OCI-LY7 (cell line): ENCODE data around the gene CNIH3. TPM values are rescaled to one million over a fixed set of nuclear protein-coding genes. Genes with fewer than 3 reads are reported as not detected.

Experiments
- BruUV-seq: library from RNA; stranded (reverse); fragments of 400-500 nt; replicated peaks from 2 replicates; lab custom pipeline; 2021; lab: Mats Ljungman, UMichigan
- CTCF ChIA-PET: fragments of 300-600 bp; sonication (Branson Sonifier 250); formaldehyde crosslinking; loops from one replicate; lab custom pipeline; 2022; ENCODE audit warnings: antibody characterized with exemption; ENCODE audit not compliant: unreplicated experiment; lab: Charles Lee
- POLR2A ChIA-PET: fragments of 300-600 bp; sonication (Branson Sonifier 250); formaldehyde crosslinking; loops from one replicate; lab custom pipeline; 2022; ENCODE audit warnings: antibody characterized with exemption; lab: Charles Lee
- DNase-seq: peaks from one replicate; pipeline ENCODE4 v3.0.0-alpha.2; 2015; ENCODE audit warnings: low spot score
- H2AFZ ChIP-seq: fragments of 200-600 bp; sonication (generic), shearing (Covaris generic); 2 replicates; pipeline ENCODE4 v1.6.1; 2014; ENCODE audit warnings: mild to moderate bottlenecking, antibody characterized with exemption, low read length, moderate library complexity
- H3K27ac ChIP-seq: fragments of 200-600 bp; sonication (generic); 2 replicates; pipeline ENCODE4 v1.5.1; 2014; ENCODE audit warnings: mixed run types, low read depth, mild to moderate bottlenecking, moderate library complexity, low read length, inconsistent platforms; ENCODE audit not compliant: poor library complexity, severe bottlenecking
- H3K36me3 ChIP-seq: fragments of 200-600 bp; sonication (generic); 2 replicates; pipeline ENCODE4 v1.6.1; 2014; ENCODE audit warnings: mild to moderate bottlenecking, antibody characterized with exemption, low read length, moderate library complexity, mixed read lengths; ENCODE audit not compliant: insufficient read depth
- H3K4me1 ChIP-seq: fragments of 200-600 bp; sonication (generic); 2 replicates; pipeline ENCODE4 v1.5.1; 2014; ENCODE audit warnings: mild to moderate bottlenecking, low read length; ENCODE audit not compliant: insufficient read depth, poor library complexity, severe bottlenecking
- H3K4me2 ChIP-seq: fragments of 200-600 bp; sonication (generic); 2 replicates; pipeline ENCODE4 v1.6.1; 2014; ENCODE audit warnings: mild to moderate bottlenecking, low read length
- H3K4me3 ChIP-seq: fragments of 200-600 bp; sonication (generic); 2 replicates; pipeline ENCODE4 v1.5.1; 2014; ENCODE audit warnings: mild to moderate bottlenecking, low read depth, low read length; ENCODE audit not compliant: poor library complexity, severe bottlenecking
- H3K79me2 ChIP-seq: fragments of 200-600 bp; sonication (generic); 2 replicates; pipeline ENCODE4 v1.6.1; 2016; ENCODE audit warnings: low read depth, mild to moderate bottlenecking, low read length, moderate library complexity, mixed read lengths; ENCODE audit not compliant: insufficient read depth
- H3K9me2 ChIP-seq: fragments of 200-600 bp; sonication (generic); 2 replicates; pipeline ENCODE4 v1.6.1; 2016; ENCODE audit warnings: mild to moderate bottlenecking, low read length, mixed read lengths; ENCODE audit not compliant: insufficient read depth
- H3K9me3 ChIP-seq: fragments of 200-600 bp; sonication (generic); 2 replicates; pipeline ENCODE4 v1.6.1; 2014; ENCODE audit warnings: mild to moderate bottlenecking, mixed run types, low read length, mixed read lengths
- H4K20me1 ChIP-seq: fragments of 200-600 bp; sonication (generic); 2 replicates; pipeline ENCODE4 v1.6.1; 2014; ENCODE audit warnings: mild to moderate bottlenecking, antibody characterized with exemption, low read length, moderate library complexity, mixed read lengths; ENCODE audit not compliant: insufficient read depth
- EZH2phosphoT487 ChIP-seq: fragments of 200-600 bp; sonication (generic); IDR thresholded peaks from 2 replicates; pipeline ENCODE4 v1.6.1; 2018; ENCODE audit warnings: low read depth, borderline replicate concordance, mild to moderate bottlenecking, mixed run types, antibody characterized with exemption, low read length, moderate library complexity, mixed read lengths
- intact Hi-C: fragments of 100-400 bp; cut with micrococcal nuclease; formaldehyde crosslinking; loops from one replicate; pipeline ENCODE4 v1.10.0; 2022; ENCODE audit not compliant: unreplicated experiment
- total RNA-seq, 2 experiments: library from RNA; depleted of rRNA in 1 of 2; stranded (reverse); fragments of >200 nt in 1 of 2; shearing (Covaris generic) in 1 of 2; gene quantifications; 2 replicates each; pipeline ENCODE4 v1.2.3, GENCODE V29; 2014 to 2022
- TF ChIP-seq, protein P1 (sequence below): fragments of 200-600 bp; sonication (generic); conservative IDR thresholded peaks from 2 replicates; pipeline ENCODE4 v1.5.1; 2014; ENCODE audit warnings: mild to moderate bottlenecking, antibody characterized with exemption, low read length, moderate library complexity, mixed read lengths

Gene CNIH3
- total RNA-seq, 2 experiments from 2014 or later: 1.9 to 2.4 TPM

DNA sequence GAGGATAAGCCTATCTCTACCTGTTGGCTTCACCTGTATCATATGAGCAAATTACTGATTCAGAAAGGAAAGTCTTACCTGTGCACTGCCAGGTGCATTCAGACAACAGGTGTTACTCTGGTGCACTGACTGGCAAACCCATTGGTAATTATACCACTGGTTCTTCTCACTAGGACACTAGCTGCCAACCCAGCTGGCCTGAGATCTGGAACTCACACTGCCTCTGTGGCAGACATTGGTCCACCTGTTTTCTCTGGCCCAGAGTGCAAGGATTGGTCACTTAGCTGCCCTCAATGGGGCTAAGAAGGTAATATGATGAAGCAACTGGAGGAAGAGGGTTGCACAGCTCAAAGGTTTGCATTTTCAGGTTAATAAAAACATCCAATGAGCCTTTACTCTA lies 173.2 kb downstream of the CNIH3 start:
- CTCF ChIA-PET: no interaction called here
- no peak overlapping the region for H3K4me2 ChIP-seq
- no peak overlapping the region for H2AFZ ChIP-seq
- no peaks in the 10 kb centered on the region for H4K20me1 ChIP-seq
- TF ChIP-seq, protein P1, sequence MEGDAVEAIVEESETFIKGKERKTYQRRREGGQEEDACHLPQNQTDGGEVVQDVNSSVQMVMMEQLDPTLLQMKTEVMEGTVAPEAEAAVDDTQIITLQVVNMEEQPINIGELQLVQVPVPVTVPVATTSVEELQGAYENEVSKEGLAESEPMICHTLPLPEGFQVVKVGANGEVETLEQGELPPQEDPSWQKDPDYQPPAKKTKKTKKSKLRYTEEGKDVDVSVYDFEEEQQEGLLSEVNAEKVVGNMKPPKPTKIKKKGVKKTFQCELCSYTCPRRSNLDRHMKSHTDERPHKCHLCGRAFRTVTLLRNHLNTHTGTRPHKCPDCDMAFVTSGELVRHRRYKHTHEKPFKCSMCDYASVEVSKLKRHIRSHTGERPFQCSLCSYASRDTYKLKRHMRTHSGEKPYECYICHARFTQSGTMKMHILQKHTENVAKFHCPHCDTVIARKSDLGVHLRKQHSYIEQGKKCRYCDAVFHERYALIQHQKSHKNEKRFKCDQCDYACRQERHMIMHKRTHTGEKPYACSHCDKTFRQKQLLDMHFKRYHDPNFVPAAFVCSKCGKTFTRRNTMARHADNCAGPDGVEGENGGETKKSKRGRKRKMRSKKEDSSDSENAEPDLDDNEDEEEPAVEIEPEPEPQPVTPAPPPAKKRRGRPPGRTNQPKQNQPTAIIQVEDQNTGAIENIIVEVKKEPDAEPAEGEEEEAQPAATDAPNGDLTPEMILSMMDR: no peak
- no peak for TF ChIP-seq EZH2phosphoT487
- H3K4me1 ChIP-seq: peaks cover 8% of the 10 kb centered on the region
- no peaks in the 10 kb centered on the region for H3K79me2 ChIP-seq
- no peak overlapping the region for H3K4me3 ChIP-seq
- BruUV-seq: no TSS peak
- H3K9me2 ChIP-seq: no peaks in the 10 kb centered on the region
- H3K27ac ChIP-seq: no peak overlapping the region
- peaks cover 12% of the 10 kb centered on the region; the same call in 1 of the 2 replicates for H3K9me3 ChIP-seq
- POLR2A ChIA-PET: no interaction called here
- H3K36me3 ChIP-seq: no peaks in the 10 kb centered on the region; the same call in 1 of the 2 replicates
- no peak for DNase-seq
- intact Hi-C loops: no loop called here

Other genes starting within 250 kb of the CNIH3 start
- gene WDR26, start 181.5 kb upstream of the CNIH3 start, total RNA-seq (2014; rRNA removed; shearing (Covaris generic)): 31.3 and 32.0 TPM in 2 replicates
- 77.5 and 78.3 TPM in 2 replicates for gene WDR26, start 181.5 kb upstream of the CNIH3 start, total RNA-seq (2022)